GM23338 (cell line): ENCODE results near the gene TNS3. TPM values are rescaled to one million over a fixed set of nuclear protein-coding genes. Genes with fewer than 3 reads are reported as not detected.

Experiments
- ATAC-seq: fragments of 200-7000 bp; cut with Tn5 transposase; 3 replicates; pipeline ENCODE4 v1.9.1; 2020
- DNase-seq: peaks from one replicate; pipeline ENCODE4 v3.0.0-alpha.2; 2015; ENCODE audit warnings: low spot score
- H2AFZ ChIP-seq: fragments of 200-600 bp; sonication (generic); 2 replicates; pipeline ENCODE4 v1.8.0; 2016; ENCODE audit warnings: antibody characterized with exemption, mild to moderate bottlenecking, moderate library complexity
- H3F3A ChIP-seq: fragments of 200-600 bp; sonication (generic); replicated peaks from 2 replicates; pipeline ENCODE4 v1.8.0; 2017; ENCODE audit warnings: antibody characterized with exemption, mixed run types, low read depth
- H3K27ac ChIP-seq: fragments of 200-600 bp; sonication (generic); 2 replicates; pipeline ENCODE4 v1.6.1; 2016; ENCODE audit warnings: low read depth
- H3K27me3 ChIP-seq: fragments of 200-600 bp; sonication (generic); 2 replicates; pipeline ENCODE4 v1.8.0; 2016; ENCODE audit warnings: mild to moderate bottlenecking, mixed run types, moderate library complexity; ENCODE audit not compliant: insufficient read depth
- H3K36me3 ChIP-seq: fragments of 200-600 bp; sonication (generic); 2 replicates; pipeline ENCODE4 v1.8.0; 2016; ENCODE audit warnings: mild to moderate bottlenecking; ENCODE audit not compliant: insufficient read depth
- H3K4me1 ChIP-seq: fragments of 200-600 bp; sonication (generic); 2 replicates; pipeline ENCODE4 v1.8.0; 2016; ENCODE audit warnings: mild to moderate bottlenecking, moderate library complexity; ENCODE audit not compliant: insufficient read depth
- H3K4me2 ChIP-seq: fragments of 200-600 bp; sonication (generic); 2 replicates; pipeline ENCODE4 v1.7.1; 2017; ENCODE audit warnings: mixed run types
- H3K4me3 ChIP-seq: fragments of 200-600 bp; sonication (generic); 2 replicates; pipeline ENCODE4 v1.6.1; 2016; ENCODE audit warnings: mixed run types
- H3K79me2 ChIP-seq: fragments of 200-600 bp; sonication (generic); replicated peaks from 2 replicates; pipeline ENCODE4 v1.8.0; 2017; ENCODE audit warnings: mild to moderate bottlenecking; ENCODE audit not compliant: insufficient read depth
- H3K9me2 ChIP-seq: fragments of 200-600 bp; sonication (generic); 2 replicates; pipeline ENCODE4 v1.8.0; 2017; ENCODE audit not compliant: insufficient read depth
- H4K20me1 ChIP-seq: fragments of 200-600 bp; sonication (generic); replicated peaks from 2 replicates; pipeline ENCODE4 v1.8.0; 2017; ENCODE audit warnings: mild to moderate bottlenecking; ENCODE audit not compliant: insufficient read depth
- H3K27ac Mint-ChIP-seq: 2 replicates; pipeline ENCODE4 v1.8.0; 2020; ENCODE audit warnings: inconsistent platforms, mild to moderate bottlenecking, moderate library complexity, mixed read lengths
- H3K27me3 Mint-ChIP-seq: 3 replicates; pipeline ENCODE4 v1.8.0; 2022; ENCODE audit warnings: low read depth, mild to moderate bottlenecking, moderate library complexity, mixed read lengths, inconsistent platforms; ENCODE audit not compliant: insufficient read depth, poor library complexity
- H3K36me3 Mint-ChIP-seq: 3 replicates; pipeline ENCODE4 v1.8.0; 2021; ENCODE audit warnings: low read depth, mild to moderate bottlenecking, inconsistent platforms, moderate library complexity, mixed read lengths
- H3K4me1 Mint-ChIP-seq: 3 replicates; pipeline ENCODE4 v1.8.0; 2020; ENCODE audit warnings: mild to moderate bottlenecking, inconsistent platforms, mixed read lengths
- H3K4me3 Mint-ChIP-seq: 3 replicates; pipeline ENCODE4 v1.8.0; 2021; ENCODE audit warnings: moderate library complexity, mild to moderate bottlenecking, inconsistent platforms, mixed read lengths
- H3K9me3 Mint-ChIP-seq: 3 replicates; pipeline ENCODE4 v1.8.0; 2020; ENCODE audit warnings: moderate library complexity, mild to moderate bottlenecking, inconsistent platforms, mixed read lengths
- CREB1 ChIP-seq: fragments of 250-450 bp; sonication (Bioruptor Pico); IDR thresholded peaks from 2 replicates; pipeline ENCODE4 v1.5.0; 2020; ENCODE audit warnings: low read depth, mild to moderate bottlenecking, moderate library complexity
- JUNB ChIP-seq: IDR thresholded peaks from one replicate; pipeline ENCODE4 v1.6.1; 2016; ENCODE audit warnings: antibody characterized with exemption; ENCODE audit not compliant: unreplicated experiment
- NANOG ChIP-seq: IDR thresholded peaks from 2 replicates; pipeline ENCODE4 v1.6.1; 2016; ENCODE audit warnings: antibody characterized with exemption, borderline replicate concordance
- POLR2AphosphoS5 ChIP-seq: IDR thresholded peaks from 2 replicates; pipeline ENCODE4 v1.6.1; 2016; ENCODE audit warnings: antibody characterized with exemption, low read depth
- STAT1 ChIP-seq: IDR thresholded peaks from one replicate; pipeline ENCODE4 v1.6.1; 2016; ENCODE audit warnings: antibody characterized with exemption; ENCODE audit not compliant: unreplicated experiment
- ZNF114 ChIP-seq: fragments of 250-450 bp; sonication (Bioruptor Pico); IDR thresholded peaks from 2 replicates; pipeline ENCODE4 v1.5.0; 2020; ENCODE audit warnings: mild to moderate bottlenecking, moderate library complexity
- ZNF331 ChIP-seq: fragments of 250-450 bp; sonication (Bioruptor Pico); IDR thresholded peaks from 2 replicates; pipeline ENCODE4 v1.5.0; 2020; ENCODE audit warnings: low read depth, mild to moderate bottlenecking, moderate library complexity
- polyA plus RNA-seq: library from polyadenylated mRNA; unstranded; fragments of >200 nt; fragmentation: Nextera tagmentation; extraction: Ambion mirVana; gene quantifications from 2 replicates; pipeline ENCODE4 v1.2.1, GENCODE V29; 2016
- total RNA-seq: library from RNA; depleted of rRNA; stranded (reverse); fragments of >200 nt; shearing (Covaris generic); gene quantifications from 2 replicates; pipeline ENCODE4 v1.2.3, GENCODE V29; 2014
- TF ChIP-seq, protein P1 (sequence below): IDR thresholded peaks from 2 replicates; pipeline ENCODE4 v1.6.1; 2016; ENCODE audit warnings: antibody characterized with exemption
- TF ChIP-seq, protein P2 (sequence below), 2 experiments: fragments of 200-600 bp in 1 of 2; sonication (generic) in 1 of 2; conservative IDR thresholded peaks; 2 replicates each; pipeline versions ENCODE4 v1.5.1 to v1.6.1; 2016 to 2017; ENCODE audit warnings: antibody characterized with exemption in 2 of 2, low read depth in 2 of 2, mild to moderate bottlenecking in 2 of 2, moderate library complexity in 1 of 2
- TF ChIP-seq, protein P3 (sequence below): fragments of 250-450 bp; sonication (Bioruptor Pico); IDR thresholded peaks from 2 replicates; pipeline ENCODE4 v1.5.0; 2020; ENCODE audit warnings: mild to moderate bottlenecking, moderate library complexity

The TNS3 gene
- total and polyA plus RNA-seq, 2 experiments from 2014 or later, result 6.2 to 28.7 TPM

DNA sequence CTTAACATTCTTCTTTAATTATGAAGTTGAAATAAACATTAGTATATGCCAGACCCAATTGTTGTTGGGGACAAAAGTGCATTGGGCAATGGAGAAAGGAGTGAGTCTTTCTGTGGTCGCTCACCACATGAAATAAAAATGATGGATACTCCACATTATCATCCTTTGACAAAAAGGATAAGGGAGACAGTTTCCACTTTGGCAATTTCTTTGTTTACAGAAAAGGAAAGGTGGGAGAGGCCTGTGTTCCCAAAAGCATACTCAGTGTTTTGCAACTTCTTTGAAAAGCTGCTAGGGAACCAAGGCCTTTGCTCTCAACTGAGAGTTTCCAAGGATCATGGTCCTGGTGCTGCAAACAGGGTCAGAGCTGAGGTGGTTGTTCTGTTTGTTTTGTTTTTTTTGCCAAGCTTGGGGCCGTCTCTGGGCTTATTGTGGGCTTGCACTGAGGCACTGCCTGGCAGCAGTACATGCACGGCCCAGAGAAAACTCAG lies 341.9 kb downstream of the TNS3 start:
- H3K4me1 ChIP-seq, result no peaks in the 10 kb centered on the region
- no peaks in the 10 kb centered on the region for H3K36me3 ChIP-seq
- H3F3A ChIP-seq, result no peaks in the 10 kb centered on the region
- no peaks in the 10 kb centered on the region for H3K27me3 ChIP-seq
- Mint-ChIP-seq H3K4me1 (no peaks in the 10 kb centered on the region), H3K4me3 (no peak overlapping the region), H3K36me3 (no peaks in the 10 kb centered on the region), H3K27me3 (peaks cover 2% of the 10 kb centered on the region), H3K9me3 (no peaks in the 10 kb centered on the region), H3K27ac (no peak overlapping the region)
- TF ChIP-seq NANOG, result no peak
- H3K79me2 ChIP-seq, result no peaks in the 10 kb centered on the region
- H4K20me1 ChIP-seq, result no peaks in the 10 kb centered on the region
- DNase-seq (no peak), ATAC-seq (no peak)
- peaks cover 3% of the 10 kb centered on the region; the same call in 1 of the 2 replicates for H3K9me2 ChIP-seq
- no peak overlapping the region for H3K27ac ChIP-seq
- H3K4me3 ChIP-seq, result no peak overlapping the region
- no peak overlapping the region for H3K4me2 ChIP-seq
- H2AFZ ChIP-seq, result no peak overlapping the region

DNA sequence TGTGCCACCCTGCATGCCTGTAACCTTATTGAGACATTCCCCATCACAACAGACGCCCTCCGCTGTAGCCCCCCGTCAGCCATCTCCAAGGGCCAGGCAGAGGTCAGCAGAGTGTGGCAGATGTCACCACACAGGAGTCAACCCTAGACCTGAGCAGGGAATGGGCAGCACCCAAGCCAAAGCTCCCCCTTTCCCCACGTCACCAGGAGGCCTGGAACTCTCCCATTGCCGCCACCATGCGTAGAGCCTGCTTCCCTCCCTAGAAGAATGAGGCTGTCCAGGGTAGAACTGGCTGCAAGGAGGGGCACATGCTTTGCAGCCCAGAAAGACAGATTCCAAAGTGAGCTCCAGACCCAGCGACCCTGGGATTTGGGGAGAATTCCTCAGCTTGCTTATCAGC lies 342.9 kb downstream of the TNS3 start:
- Histone ChIP-seq H3K4me2 (no peak overlapping the region), H3K4me1 (no peaks in the 10 kb centered on the region), H2AFZ (no peak overlapping the region), H3F3A (no peaks in the 10 kb centered on the region), H3K27ac (no peak overlapping the region), H4K20me1 (no peaks in the 10 kb centered on the region), H3K9me2 (peaks cover 3% of the 10 kb centered on the region; the same call in 1 of the 2 replicates), H3K36me3 (no peaks in the 10 kb centered on the region), H3K79me2 (no peaks in the 10 kb centered on the region), H3K27me3 (no peaks in the 10 kb centered on the region), H3K4me3 (no peak overlapping the region)
- H3K27ac Mint-ChIP-seq, result no peak overlapping the region
- no peaks in the 10 kb centered on the region; the same call in 2 of the 3 replicates for H3K4me1 Mint-ChIP-seq
- no peaks in the 10 kb centered on the region for H3K9me3 Mint-ChIP-seq
- no peak overlapping the region for H3K4me3 Mint-ChIP-seq
- H3K36me3 Mint-ChIP-seq, result no peaks in the 10 kb centered on the region
- DNase-seq, result no peak
- peaks cover 2% of the 10 kb centered on the region for H3K27me3 Mint-ChIP-seq
- ATAC-seq, result no peak
- TF ChIP-seq, protein P1, sequence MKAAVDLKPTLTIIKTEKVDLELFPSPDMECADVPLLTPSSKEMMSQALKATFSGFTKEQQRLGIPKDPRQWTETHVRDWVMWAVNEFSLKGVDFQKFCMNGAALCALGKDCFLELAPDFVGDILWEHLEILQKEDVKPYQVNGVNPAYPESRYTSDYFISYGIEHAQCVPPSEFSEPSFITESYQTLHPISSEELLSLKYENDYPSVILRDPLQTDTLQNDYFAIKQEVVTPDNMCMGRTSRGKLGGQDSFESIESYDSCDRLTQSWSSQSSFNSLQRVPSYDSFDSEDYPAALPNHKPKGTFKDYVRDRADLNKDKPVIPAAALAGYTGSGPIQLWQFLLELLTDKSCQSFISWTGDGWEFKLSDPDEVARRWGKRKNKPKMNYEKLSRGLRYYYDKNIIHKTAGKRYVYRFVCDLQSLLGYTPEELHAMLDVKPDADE, result no peak
- TF ChIP-seq POLR2AphosphoS5, result no peak
- TF ChIP-seq CREB1, result no peak
- TF ChIP-seq STAT1, result no peak
- TF ChIP-seq, protein P2, sequence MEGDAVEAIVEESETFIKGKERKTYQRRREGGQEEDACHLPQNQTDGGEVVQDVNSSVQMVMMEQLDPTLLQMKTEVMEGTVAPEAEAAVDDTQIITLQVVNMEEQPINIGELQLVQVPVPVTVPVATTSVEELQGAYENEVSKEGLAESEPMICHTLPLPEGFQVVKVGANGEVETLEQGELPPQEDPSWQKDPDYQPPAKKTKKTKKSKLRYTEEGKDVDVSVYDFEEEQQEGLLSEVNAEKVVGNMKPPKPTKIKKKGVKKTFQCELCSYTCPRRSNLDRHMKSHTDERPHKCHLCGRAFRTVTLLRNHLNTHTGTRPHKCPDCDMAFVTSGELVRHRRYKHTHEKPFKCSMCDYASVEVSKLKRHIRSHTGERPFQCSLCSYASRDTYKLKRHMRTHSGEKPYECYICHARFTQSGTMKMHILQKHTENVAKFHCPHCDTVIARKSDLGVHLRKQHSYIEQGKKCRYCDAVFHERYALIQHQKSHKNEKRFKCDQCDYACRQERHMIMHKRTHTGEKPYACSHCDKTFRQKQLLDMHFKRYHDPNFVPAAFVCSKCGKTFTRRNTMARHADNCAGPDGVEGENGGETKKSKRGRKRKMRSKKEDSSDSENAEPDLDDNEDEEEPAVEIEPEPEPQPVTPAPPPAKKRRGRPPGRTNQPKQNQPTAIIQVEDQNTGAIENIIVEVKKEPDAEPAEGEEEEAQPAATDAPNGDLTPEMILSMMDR (conservative IDR thresholded peaks at IDR 0.05; ENCODE audit: low read depth in 2 of 2), result no peak
- no peak for TF ChIP-seq ZNF331 (CRISPR knock-in tag)
- TF ChIP-seq ZNF114 (CRISPR knock-in tag), result no peak
- TF ChIP-seq NANOG, result no peak
- TF ChIP-seq, protein P3, sequence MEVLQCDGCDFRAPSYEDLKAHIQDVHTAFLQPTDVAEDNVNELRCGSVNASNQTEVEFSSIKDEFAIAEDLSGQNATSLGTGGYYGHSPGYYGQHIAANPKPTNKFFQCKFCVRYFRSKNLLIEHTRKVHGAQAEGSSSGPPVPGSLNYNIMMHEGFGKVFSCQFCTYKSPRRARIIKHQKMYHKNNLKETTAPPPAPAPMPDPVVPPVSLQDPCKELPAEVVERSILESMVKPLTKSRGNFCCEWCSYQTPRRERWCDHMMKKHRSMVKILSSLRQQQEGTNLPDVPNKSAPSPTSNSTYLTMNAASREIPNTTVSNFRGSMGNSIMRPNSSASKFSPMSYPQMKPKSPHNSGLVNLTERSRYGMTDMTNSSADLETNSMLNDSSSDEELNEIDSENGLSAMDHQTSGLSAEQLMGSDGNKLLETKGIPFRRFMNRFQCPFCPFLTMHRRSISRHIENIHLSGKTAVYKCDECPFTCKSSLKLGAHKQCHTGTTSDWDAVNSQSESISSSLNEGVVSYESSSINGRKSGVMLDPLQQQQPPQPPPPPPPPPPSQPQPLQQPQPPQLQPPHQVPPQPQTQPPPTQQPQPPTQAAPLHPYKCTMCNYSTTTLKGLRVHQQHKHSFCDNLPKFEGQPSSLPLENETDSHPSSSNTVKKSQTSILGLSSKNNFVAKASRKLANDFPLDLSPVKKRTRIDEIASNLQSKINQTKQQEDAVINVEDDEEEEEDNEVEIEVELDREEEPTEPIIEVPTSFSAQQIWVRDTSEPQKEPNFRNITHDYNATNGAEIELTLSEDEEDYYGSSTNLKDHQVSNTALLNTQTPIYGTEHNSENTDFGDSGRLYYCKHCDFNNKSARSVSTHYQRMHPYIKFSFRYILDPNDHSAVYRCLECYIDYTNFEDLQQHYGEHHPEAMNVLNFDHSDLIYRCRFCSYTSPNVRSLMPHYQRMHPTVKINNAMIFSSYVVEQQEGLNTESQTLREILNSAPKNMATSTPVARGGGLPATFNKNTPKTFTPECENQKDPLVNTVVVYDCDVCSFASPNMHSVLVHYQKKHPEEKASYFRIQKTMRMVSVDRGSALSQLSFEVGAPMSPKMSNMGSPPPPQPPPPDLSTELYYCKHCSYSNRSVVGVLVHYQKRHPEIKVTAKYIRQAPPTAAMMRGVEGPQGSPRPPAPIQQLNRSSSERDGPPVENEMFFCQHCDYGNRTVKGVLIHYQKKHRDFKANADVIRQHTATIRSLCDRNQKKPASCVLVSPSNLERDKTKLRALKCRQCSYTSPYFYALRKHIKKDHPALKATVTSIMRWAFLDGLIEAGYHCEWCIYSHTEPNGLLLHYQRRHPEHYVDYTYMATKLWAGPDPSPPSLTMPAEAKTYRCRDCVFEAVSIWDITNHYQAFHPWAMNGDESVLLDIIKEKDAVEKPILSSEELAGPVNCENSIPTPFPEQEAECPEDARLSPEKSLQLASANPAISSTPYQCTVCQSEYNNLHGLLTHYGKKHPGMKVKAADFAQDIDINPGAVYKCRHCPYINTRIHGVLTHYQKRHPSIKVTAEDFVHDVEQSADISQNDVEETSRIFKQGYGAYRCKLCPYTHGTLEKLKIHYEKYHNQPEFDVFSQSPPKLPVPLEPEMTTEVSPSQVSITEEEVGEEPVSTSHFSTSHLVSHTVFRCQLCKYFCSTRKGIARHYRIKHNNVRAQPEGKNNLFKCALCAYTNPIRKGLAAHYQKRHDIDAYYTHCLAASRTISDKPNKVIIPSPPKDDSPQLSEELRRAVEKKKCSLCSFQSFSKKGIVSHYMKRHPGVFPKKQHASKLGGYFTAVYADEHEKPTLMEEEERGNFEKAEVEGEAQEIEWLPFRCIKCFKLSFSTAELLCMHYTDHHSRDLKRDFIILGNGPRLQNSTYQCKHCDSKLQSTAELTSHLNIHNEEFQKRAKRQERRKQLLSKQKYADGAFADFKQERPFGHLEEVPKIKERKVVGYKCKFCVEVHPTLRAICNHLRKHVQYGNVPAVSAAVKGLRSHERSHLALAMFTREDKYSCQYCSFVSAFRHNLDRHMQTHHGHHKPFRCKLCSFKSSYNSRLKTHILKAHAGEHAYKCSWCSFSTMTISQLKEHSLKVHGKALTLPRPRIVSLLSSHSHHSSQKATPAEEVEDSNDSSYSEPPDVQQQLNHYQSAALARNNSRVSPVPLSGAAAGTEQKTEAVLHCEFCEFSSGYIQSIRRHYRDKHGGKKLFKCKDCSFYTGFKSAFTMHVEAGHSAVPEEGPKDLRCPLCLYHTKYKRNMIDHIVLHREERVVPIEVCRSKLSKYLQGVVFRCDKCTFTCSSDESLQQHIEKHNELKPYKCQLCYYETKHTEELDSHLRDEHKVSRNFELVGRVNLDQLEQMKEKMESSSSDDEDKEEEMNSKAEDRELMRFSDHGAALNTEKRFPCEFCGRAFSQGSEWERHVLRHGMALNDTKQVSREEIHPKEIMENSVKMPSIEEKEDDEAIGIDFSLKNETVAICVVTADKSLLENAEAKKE (CRISPR knock-in tag), result no peak
- TF ChIP-seq JUNB, result no peak
